NB4 (cell line): ENCODE measurements around the gene FBXO46.

Source experiments
- POLR2A ChIP-seq: IDR thresholded peaks from 2 replicates; pipeline ENCODE4 v1.6.1; 2011; ENCODE audit warnings: mild to moderate bottlenecking; ENCODE audit not compliant: insufficient read length; ENCODE audit errors: extremely low read depth
- TF ChIP-seq, protein P1 (sequence below): IDR thresholded peaks from one replicate; pipeline ENCODE4 v1.5.1; 2012; ENCODE audit warnings: low read depth, low read length

DNA sequence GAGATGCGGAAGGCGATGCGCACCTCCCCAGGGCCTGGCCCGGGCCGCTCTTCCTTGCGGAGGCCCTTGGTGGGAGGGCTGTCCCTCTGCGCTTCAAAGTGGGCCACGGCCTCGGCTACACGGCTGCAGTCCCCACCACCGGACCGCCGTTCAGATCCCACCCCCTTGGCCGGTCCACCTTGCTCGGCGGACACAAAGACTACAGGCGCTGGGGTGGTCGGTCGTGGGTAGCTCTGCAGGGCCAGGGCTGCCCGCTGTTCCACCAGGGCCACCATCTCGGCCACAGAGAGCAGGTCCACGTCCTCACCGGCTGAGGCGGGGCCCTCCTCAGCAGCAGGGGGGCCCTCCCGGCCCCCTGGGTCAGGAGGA lies 18.0 kb downstream of the FBXO46 start:
- TF ChIP-seq, protein P1, sequence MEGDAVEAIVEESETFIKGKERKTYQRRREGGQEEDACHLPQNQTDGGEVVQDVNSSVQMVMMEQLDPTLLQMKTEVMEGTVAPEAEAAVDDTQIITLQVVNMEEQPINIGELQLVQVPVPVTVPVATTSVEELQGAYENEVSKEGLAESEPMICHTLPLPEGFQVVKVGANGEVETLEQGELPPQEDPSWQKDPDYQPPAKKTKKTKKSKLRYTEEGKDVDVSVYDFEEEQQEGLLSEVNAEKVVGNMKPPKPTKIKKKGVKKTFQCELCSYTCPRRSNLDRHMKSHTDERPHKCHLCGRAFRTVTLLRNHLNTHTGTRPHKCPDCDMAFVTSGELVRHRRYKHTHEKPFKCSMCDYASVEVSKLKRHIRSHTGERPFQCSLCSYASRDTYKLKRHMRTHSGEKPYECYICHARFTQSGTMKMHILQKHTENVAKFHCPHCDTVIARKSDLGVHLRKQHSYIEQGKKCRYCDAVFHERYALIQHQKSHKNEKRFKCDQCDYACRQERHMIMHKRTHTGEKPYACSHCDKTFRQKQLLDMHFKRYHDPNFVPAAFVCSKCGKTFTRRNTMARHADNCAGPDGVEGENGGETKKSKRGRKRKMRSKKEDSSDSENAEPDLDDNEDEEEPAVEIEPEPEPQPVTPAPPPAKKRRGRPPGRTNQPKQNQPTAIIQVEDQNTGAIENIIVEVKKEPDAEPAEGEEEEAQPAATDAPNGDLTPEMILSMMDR, result no peak
- no peak for TF ChIP-seq POLR2A
